ENCODE results near the gene CYP2E1.
"Not testable (repeated sequence)": the region's sequence is repeated elsewhere in the genome, so short reads cannot be mapped to it uniquely, and the experiment has no call there.

The CYP2E1 gene

GRCh38 chr10:133528296-133528844, 1.2 kb downstream of the CYP2E1 start:
- no peak for DNase-seq (ENCODE audit: low read depth in 2 of 2)

GRCh38 chr10:133528845-133529575, 1.8 kb downstream of the CYP2E1 start:
- no peak for DNase-seq (ENCODE audit: low read depth in 2 of 2)

DNA sequence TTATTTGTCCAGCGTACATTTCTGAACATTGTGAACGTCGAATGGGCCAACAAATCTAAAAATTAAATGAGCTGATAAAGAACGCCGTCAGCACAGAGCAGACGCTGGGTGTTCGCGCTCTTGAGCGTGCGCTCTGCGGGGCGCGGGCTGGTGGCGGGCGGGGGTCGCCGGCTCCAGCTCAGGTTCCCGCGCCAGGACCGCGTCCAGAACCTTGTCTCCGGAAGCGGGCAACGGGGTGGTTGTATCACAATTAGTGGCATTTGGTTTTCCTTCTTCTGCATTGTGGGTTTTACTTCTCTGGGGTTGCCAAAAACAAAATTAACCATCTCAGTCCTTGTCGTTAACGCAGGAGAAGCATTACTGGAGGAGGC, 2.4 kb downstream of the CYP2E1 start:
- DNase-seq (ENCODE audit: low read depth in 2 of 2) = no peak

GRCh38 chr10:133530506-133530905, 3.3 kb downstream of the CYP2E1 start:
- no peak for DNase-seq (ENCODE audit: low read depth in 2 of 2)

DNA sequence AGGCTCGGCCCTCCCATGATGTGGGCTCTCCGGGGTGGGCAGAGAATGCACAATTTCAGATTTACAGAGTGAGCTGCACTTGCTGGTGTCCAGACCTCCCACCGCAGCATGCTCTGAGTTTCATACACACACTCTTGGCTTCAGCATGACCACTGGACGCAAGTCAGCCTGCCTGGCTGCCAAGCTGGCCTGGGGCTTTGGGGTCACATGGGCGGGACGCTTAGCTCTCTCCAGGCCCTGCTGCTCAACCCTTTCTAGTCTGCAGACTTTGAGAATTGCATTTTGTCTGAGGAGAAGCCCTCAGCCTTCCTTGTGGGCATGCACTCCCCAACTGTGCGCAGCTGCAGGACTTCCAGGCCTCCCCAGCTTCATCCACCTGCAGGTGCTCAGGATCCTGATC, 5.7 kb downstream of the CYP2E1 start:
- DNase-seq (ENCODE audit: low read depth in 2 of 2) = no peak

- DNase-seq (ENCODE audit: low read depth in 2 of 2) = no peak
These were observed 7.3 kb downstream of the CYP2E1 start for GRCh38 chr10:133534417-133534816.

- DNase-seq (ENCODE audit: low read depth in 2 of 2) = no peak
These were observed 9.0 kb downstream of the CYP2E1 start for GRCh38 chr10:133536198-133536597.

- no peak for DNase-seq (ENCODE audit: low read depth in 2 of 2)
These were observed 10.7 kb downstream of the CYP2E1 start for GRCh38 chr10:133537546-133538545.

DNA sequence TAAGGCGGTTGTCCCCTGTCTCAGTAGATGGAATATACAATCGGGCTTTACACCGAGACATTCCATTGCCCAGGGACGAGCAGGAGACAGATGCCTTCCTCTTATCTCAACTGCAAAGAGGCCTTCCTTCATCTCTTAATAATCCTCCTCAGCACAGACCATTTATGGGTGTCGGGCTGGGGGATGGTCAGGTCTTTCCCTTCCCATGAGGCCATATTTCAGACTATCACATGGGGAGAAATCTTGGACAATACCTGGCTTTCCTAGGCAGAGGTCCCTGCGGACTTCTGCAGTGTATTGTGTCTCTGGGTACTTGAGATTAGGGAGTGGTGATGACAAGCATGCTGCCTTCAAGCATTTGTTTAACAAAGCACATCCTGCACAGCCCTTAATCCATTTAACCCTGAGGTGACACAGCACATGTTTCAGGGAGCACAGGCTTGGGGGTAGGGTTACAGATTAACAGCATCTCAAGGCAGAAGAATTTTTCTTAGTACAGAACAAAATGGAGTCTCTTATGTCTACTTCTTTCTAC, 14.3 kb downstream of the CYP2E1 start:
- not testable (repeated sequence) for DNase-seq (ENCODE audit: low read depth in 2 of 2)

GRCh38 chr10:133544506-133544905, 17.3 kb downstream of the CYP2E1 start:
- no peak for DNase-seq (ENCODE audit: low read depth in 2 of 2)

DNA sequence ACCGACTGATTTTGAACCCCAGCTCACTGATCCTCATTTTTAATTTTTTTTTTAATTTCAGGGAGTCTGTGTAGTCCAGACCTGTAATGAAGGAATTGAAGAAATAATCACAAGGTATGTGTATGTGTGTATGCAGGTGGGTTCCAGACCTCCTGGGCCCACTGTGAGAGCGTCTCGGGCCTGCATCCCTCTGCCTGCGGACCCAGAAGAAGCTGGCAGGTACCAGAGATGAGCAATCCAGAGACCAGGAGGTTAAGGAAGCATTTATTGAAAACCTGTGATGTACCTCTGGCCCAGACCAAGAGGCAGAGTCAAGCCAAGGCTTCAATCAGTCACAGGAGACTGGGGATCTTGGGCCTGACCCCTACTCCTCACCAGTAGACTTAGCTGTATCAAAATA, 27.4 kb downstream of the CYP2E1 start:
- DNase-seq (ENCODE audit: low read depth in 2 of 2) = no peak

- DNase-seq (ENCODE audit: low read depth in 2 of 2) = no peak
These were observed 28.4 kb downstream of the CYP2E1 start for GRCh38 chr10:133555521-133555920.

GRCh38 chr10:133557381-133557780, 30.2 kb downstream of the CYP2E1 start:
- DNase-seq (ENCODE audit: low read depth in 2 of 2) = no peak

- no peak for DNase-seq (ENCODE audit: low read depth in 2 of 2)
These were observed 32.1 kb downstream of the CYP2E1 start for GRCh38 chr10:133559216-133559615.

DNA sequence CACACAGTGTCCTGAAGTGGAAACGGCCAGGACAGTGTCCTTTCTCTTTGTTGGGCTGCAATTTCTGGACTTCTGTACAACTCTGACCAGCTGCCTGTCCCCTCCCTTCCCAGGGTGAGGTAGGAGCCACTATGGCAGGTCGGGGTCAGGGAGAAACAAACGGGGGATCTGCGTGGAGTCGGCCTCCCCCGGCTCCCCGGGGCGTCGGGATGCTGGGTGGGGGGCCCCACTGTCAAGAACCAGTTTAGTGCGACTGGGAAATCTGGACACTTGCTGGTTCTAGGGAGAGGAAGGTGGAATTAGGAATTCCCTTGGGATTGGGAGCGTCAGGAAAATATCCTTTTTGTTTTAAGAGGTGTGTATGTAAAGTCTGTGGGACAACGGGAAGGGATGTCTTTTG, 37.7 kb downstream of the CYP2E1 start:
- DNase-seq (ENCODE audit: low read depth in 2 of 2) = no peak

DNA sequence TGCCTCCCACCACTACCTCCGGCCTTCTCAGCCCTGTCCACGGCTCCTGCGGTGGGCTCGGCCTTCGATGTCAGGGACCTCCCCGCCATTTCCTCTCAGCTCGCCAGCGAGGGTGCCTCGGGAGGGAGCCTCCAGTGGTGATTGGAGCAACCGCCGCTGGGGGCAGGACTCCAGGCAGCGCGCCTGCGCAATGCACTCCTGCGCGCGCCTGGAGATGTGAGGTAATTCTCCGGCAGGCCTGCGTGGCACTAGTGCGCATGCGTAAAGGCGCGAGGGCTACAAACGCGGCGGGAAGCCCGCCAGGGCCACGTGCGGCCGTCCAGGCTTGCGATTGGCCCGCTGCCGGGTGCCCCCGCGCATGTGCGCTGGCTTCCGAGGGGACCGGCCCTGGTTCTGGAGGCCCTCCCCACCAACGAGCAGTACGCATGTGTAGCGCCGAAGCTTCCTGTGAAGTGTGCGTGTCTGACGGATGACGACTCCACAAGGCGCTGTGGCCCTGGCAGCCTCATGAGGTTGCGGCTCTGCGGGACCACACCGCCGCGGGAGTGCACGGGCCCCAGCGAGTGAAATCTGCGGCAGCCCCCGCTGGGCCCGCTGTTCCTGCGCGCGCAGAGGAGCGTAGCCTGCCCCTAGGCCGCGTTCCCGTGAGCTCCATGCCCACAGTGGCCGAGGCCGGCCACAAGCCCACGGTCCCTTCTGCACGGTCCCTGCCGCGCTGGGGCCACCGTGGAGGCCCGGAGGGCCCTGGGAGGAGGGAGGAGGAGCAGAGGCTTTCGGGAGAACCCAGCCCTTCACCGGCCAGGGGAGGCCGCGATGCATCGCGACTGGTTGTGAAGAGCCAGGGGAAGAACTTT, 38.5 kb downstream of the CYP2E1 start, which contains the start of gene SYCE1:
SYCE1 (minus strand) TSS at position 143 of the 854 bp plus-strand sequence; CDS start at position 89, 54 bp downstream.
- no peak for DNase-seq (ENCODE audit: low read depth in 2 of 2)

DNA sequence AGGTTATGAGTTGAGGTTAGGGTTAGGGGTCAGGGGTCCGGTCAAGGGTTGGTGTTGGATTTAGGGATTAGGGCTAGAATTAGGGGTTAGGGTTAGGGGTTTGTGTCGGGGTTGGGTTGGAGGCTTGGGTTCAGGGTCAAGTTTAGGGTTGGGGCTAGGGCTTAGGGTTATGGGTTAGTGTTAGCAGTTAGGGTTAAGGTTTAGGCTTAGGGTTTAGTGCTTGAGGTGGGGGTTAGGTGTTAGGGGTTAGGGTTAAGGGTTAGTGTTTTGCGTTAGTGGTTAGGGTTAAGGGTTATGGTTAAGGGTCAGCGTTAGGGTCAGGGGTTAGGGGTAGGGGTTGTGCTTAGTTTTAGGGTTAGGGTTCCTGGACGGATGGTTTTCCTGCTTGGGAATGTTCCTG, 40.0 kb downstream of the CYP2E1 start:
- DNase-seq (ENCODE audit: low read depth in 2 of 2) = no peak

DNA sequence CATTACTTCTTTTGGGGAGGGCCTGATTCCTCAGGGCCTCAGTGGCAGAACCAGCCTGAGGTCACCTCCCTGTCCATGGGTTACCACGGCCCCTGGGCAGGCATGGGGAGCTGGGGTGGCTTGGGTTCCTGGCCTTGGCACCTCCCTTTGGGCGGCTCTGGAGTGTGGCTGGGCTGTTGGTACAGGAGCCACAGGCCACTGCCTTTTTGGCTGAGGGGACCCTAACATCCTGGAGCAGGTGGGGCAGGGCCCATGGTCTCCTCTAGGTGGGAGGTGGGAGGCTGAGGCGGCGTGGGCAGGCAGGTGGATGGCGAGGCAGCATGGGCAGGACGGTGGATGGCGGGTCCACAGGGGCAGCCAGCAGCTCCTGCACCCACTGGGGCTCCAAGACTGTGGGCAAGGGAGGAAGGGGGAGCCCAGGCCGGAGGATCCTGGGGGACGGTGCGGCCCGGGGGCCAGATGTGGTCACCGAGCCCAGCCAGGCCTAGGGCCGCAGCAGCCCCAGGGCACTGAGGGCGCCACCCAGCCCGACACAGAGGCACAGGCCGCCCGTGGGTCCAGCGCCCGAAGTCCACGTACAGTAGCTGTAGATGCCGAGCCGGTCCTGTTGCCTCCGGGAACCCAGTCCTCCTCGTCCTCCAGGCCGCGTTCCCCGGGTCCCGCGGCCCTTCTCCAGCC, 40.6 kb downstream of the CYP2E1 start:
- no peak for DNase-seq (ENCODE audit: low read depth in 2 of 2)

DNA sequence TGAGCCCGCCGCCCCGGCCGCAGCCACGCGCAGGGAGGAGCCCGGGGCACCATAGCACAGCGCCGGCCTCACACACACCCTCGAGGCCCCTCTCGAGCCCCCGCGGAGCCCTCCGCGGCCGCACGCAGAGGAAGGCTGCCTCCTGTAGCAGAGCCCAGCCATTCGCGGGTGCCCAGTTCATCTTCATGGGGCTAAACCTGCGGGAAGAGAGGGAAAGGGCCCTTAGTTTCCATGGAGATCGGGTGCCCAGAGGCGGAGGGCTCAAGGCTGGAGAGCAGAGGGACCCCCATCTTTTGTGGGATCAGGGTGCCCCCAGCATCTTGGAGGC, 41.1 kb downstream of the CYP2E1 start:
- no peak for DNase-seq (ENCODE audit: low read depth in 2 of 2)

GRCh38 chr10:133568831-133569527, 41.8 kb downstream of the CYP2E1 start:
- not testable (repeated sequence) for DNase-seq (ENCODE audit: low read depth in 2 of 2)
